Activated CD8-positive, alpha-beta memory T cell treated with anti-CD3 and anti-CD28 coated beads for 1 hour (primary cell): ENCODE results near the gene CHRM5.

Source experiments
- DNase-seq, 2 donors: peaks; one replicate each; pipeline ENCODE4 v3.0.0-alpha.2; 2020; ENCODE audit warnings: low read depth in 1 of 2; ENCODE audit errors: extremely low read depth in 1 of 2

The CHRM5 gene

DNA sequence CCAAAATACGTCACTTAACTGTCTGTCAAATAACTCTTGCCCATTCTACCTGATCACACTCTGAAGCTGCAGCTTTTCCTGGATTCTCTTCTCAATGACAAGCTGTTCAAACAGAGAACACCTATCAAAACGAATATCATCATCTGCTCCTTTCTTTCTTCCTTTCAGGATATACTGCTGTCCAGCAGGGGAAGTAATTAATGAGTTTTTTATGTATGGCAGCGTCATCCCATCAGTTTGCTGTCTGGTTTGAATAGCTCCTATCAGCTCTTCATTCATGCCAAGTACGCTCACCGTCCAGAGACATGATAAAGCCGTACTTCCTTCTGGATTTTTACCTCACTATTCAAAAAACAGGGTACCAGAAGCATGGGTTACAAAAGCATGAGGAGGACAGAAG is at the start of gene CHRM5:
CHRM5 (plus strand) TSS at position 274 of the 400 bp plus-strand sequence. CDS start 94,221 bp downstream, outside the sequence.
- DNase-seq: no peak

GRCh38 chr15:33923446-33923845 is 44.9 kb upstream of the CHRM5 start:
- no peak for DNase-seq

DNA sequence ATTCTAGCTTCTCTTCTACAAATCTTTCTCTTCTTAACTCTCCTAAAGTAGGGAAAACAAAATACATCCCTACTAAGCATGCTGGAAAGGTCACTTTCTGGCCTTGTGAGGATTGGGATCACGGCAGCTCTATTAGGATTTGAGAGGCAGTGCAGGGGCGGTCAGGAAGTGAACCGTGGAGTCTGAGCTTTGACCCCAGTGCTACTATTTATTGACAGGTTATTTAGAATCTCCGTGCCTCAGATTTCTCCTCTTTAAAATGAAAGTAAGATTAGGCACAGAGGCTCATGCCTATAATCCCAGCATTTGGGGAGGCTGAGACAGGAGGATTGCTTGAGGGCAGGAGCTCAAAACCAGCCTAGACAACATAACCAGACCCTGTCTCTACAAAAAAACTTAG is 42.0 kb upstream of the CHRM5 start:
- DNase-seq: no peak

DNA sequence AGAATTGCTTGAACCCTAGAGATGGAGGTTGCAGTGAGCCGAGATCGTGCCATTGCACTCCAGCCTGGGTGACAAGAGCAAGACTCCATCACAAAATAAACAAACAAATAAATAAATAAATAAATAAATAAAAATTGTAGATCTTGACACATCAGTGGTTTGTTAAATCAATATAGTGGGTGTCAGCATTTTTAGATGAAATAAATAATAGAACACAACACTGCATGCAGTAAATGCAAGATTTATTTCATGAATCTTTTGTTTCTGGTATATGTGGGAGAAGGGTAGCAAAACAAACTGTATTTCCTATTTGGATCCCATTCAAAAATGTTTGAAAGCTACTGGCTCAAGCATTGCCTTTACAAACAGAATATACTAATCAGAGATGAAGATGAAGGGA is 35.6 kb upstream of the CHRM5 start:
- no peak for DNase-seq

DNA sequence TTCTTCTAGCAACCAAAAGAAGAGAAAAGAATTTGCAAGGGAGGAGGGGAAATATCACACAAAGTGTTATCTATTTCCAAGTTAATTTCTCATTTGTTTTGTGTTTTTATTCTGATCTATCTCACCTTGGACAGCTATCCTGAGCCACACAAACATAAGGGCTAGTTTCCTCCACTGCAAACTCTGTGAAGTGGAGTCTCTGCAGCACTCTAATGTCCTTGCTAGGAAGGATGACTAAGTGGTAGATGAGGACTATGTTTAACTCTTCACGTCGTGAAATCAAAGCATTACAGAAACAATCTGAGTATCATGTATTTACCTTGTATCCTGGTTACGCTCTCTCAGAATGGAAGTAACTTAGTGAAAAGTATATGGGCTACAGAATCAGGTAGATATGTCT is 33.9 kb upstream of the CHRM5 start:
- no peak for DNase-seq

DNA sequence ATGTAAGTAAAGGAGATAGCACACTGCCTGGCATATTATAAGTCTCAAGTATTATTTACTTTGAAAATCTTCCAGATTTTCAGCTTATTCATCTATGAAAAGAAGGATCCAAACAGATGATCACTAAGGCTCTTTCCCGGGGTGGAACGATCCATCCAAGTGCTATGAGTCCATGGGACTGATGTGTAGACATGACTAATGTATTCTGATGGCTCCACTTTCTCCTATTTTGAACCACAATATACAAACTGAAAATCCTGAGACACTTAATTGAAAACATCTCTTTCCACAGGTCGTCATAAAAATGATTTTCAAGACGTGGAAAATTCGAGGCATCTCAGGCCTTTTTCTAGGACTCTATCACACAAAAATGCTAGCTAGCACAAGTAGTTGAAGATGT is 33.4 kb upstream of the CHRM5 start:
- DNase-seq: no peak

- DNase-seq: no peak
Observed at GRCh38 chr15:33941279-33942063, 26.8 kb upstream of the CHRM5 start.

DNA sequence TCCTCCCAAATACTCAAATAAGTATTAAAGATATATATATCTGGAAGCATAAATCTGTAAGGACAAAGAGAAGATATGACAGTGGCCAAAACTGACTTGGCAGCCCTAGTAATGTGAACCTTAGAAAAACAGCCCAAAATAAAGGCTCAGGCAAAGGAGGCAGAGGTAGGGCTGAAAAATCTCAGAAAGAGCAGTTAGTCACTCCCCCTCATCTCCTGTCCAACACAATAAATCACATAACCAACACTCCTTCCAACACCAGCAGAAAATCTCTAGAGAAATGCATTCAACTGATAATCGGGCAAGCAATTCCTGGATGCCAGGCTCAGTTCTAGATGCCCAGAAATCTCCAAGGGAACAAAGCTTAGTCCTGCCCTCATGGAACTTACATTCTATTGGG is 22.1 kb upstream of the CHRM5 start:
- DNase-seq: no peak

DNA sequence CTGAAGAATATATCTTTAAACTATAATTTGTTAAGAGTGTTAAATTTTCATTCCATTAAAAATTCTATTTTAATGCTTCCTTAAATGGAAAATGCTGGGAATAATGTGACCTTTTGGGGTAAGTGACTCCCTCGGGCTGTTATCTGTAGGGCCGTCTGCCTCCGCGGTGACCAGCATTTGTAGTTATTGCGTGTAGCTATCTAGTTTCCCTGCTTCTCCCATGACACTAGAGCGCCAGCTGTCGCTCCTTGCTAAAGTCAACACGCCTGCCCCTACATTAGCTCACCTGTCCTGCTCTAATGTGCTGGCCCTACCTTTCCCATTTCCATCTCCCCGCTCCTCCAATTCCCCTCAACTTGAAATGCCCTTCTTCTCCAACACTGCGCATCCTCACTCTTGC is 12.4 kb upstream of the CHRM5 start:
- DNase-seq: no peak

DNA sequence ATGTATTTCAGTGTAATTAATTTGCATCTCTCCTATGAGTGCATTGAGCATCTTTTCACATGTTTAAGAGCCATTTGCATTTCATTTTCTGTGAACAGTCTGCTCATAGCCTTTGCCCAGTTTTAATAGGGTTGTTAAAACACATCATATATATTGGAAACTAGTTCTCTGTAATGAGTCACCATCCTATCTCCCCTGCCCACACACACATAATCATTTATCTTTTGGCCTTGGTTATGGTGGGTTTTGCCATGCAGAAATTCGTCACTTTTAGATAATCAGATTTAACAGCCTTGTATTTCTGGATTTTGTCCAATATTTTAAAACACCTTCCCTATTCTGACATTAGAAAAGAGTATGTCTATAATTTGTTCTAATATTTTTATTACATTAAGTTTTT is 11.9 kb upstream of the CHRM5 start:
- no peak for DNase-seq

DNA sequence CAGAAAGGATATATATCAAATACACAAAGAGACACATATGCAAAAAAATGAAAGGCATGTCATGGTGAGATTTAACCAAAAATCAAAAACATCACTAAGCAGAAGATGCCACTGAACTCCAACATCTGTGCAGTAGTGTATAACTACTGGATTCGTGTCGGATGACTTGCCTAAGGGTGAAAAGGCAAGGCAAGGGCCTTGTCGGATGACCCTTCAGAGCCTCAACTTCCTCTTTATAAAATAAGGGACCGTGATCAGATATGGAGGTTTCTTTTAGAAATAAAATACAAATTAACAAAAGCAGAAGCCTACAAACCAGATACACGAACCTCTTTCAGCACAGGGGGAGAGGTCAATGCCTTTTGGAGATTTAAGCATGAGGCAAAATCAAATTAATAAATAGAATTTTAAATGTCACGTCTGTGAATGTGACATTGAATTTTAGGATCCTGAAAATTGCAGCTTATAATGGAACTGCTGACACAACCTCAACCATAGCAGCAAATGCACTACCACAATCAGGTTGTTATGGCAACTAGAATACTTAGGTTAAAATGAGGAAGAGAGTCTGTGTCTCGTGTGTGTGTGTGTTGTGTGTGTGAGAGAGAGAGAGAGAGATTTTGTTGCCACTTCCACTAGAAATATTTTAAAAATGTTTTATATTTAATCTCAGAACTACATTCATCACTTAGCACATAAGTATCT is 8.3 kb upstream of the CHRM5 start:
- no peak for DNase-seq

DNA sequence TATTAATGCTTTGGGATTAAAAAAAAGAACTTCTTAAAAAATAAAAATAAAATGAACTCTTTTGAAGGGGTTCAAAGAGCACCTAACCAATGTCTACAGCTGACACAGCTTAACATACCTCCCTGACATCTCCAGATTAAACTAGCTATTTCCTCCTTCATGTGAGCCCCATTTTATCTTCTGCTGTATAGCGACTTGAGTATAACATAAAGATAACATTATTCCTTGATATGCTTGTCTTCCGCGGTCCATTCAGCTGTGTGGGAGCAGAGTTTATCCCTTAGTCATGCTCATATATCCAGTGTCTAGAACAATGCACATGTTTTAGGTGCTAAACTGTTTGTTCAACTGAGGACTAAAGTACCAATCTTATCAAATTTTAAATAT is 7.8 kb upstream of the CHRM5 start:
- DNase-seq: no peak

DNA sequence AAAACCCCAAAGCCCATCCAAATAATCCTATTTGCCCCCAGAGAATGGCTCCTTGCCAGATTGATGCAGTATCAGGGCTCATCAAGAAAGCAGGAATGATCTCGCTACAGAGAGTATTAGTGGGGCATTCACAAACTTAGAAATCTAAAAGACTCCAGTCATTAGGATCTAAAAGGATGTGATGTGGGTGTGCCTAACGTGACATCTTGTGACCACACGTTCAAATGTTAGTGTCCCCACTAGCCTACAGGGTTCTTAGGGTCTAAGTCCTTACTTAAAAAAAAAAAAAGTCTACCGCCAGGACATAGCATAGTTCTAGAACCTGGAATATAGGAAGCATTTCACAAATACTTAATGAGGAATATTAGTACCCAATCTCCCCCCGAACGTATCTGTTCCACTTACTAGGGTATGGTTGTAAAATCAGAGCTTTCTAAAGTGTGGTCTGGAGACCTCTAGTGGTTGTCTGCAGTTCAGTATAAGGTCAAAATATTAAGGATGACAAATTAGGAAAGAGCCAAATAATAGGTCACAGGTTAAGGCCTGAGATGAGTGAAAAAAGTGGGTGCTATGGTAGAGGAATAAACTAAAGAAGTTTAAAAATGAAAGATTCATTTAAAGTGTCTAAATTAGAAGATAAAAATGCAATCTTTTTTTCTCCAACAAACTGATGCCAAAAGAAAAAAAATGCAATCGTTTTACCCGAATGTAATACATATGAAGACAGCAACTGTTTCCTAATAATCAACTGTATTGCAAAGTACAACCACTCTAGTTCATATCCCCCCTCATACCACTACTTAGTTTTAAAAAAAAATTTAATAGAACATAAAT is 4.2 kb upstream of the CHRM5 start:
- DNase-seq: no peak

DNA sequence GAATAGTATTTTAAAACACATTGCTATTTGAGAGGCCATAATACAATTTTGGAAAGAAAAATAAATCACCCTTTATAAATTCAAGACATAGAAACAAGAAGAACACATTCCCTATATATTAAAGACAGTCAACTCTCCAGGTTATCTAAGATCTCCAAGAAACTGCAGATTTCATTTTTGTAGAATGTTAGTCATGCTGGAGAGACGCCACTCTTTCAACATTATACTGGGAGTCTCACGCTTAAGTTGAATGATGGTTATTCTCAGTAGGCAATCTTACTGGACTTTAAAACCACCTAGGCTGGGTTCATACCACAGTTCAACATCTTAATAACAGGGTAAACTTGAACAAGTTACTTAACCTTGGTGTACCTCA is 3.6 kb upstream of the CHRM5 start:
- DNase-seq: no peak

- no peak for DNase-seq
Observed at GRCh38 chr15:33968821-33969220, 524 bp downstream of the CHRM5 start.

GRCh38 chr15:33971811-33972210 is 3.5 kb downstream of the CHRM5 start:
- DNase-seq: no peak

- DNase-seq: no peak
Observed at GRCh38 chr15:33975022-33975565, 6.8 kb downstream of the CHRM5 start.

DNA sequence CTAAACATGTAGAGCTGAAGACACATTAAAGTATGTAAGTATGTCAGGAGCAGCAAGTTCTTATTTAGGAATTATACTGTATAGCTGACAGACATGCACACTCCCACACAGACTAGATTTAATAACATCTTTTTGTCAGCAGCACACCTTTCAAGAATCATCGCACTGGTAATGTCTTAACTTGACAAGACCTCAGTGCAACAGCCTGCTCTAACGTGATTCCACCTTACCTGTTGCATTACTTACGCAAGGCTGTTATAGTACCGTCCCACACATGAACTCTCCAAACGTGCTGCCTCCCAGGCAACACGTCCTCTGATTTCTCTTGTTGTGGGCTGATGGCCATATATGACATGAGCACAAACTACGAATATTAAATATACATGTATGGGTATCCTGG is 11.9 kb downstream of the CHRM5 start:
- no peak for DNase-seq

GRCh38 chr15:33982516-33982915 is 14.2 kb downstream of the CHRM5 start:
- no peak for DNase-seq

- no peak for DNase-seq
Observed at GRCh38 chr15:33985287-33985686, 17.0 kb downstream of the CHRM5 start.

- no peak for DNase-seq
Observed at GRCh38 chr15:33985751-33986150, 17.5 kb downstream of the CHRM5 start.
